CD4-positive, alpha-beta T cell treated with Interleukin-21 for 1 hour (primary cell): ENCODE measurements around the gene CYB561D1.

ENCODE experiments used
- DNase-seq: peaks from one replicate; pipeline ENCODE4 v3.0.0-alpha.2; 2020

CYB561D1 gene

DNA sequence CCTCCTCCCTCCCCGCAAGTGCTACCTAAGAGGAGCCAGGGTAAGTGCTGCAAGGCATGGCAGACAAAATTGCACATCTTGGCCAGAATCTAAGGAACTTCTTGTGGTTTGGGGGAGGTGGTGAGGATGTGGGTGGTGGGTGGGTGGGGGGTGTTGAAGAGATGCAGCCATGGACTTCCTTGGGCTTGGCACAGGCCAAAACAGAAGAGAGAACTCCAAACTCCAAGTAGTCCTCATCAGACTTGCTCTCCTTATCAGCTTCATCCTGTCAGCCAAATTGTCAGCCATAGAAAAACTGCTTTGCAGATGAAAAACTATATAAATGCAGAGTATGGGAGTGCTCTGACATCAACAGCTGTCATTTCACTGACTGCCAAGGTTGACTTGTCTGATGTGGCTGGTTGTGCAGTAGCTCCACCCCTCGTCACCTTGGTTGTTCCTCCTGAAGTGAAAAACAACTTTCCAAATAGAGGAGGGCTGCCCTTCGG lies 8.5 kb downstream of the CYB561D1 start:
- peak; percentile 80 for DNase-seq

GRCh38 chr1:109503935-109504334 lies 10.0 kb downstream of the CYB561D1 start:
- peak; percentile 29 for DNase-seq

DNA sequence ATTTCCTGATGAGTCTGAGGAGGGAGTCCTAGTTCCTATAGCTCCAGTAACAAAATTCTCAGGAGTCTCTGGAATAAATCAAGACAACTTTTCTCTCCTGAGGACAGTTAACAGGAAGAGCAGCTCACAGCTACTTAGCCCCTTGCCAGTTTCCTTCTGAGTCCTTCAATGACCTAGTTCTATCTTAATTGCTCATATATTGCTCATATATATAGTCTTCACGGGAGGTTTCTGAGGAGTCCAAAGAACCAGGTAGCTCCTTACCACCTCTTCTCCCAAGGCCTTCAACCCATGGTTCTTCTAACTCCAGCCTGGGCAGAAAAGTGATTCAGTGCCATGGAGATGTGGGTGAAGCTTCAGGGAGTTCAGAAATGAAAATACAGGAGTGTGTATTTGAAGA lies 11.1 kb downstream of the CYB561D1 start:
- DNase-seq = no peak

DNA sequence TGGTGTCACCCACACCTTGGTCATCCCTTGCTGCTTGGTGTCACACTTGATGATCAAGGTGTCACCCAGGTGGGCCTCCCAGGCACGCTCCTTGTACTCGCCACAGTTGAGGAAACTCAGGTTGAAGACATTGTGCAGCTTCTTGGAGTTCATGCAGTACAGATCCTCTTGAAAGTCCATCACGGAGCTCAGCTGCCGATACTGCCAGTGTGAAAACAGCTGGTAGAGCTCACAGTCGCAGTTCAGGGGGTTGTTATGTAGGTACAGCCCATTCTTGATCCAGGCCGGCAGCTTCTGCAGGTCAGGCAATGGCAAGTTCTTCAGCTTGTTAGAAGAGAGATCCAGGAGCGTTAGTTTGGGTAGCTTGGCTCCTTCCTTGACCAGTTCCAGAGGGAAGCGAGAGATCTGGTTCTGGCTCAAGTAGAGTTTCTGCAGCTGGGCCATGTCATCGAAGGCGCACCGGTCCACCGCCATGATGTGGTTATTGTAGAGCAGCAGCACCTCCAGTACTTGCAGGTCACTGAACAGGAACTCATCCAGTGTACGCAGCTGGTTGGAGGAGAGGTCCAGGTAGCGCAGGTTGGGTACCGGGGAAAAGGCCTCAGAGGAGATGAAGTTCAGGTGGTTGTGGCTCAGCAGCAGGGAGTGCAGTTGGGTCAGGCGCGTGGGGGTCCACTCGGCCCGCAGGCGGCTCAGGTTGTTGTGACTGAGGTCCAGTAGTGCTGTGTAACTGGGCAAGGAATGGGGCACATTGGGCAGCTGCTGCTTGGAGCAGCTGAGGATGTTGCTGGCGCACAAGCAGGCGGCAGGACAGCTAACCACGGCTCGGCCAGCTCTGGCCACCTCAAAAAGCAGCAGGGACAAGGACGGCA lies 14.3 kb downstream of the CYB561D1 start:
- DNase-seq = no peak

- DNase-seq = no peak
Observed at GRCh38 chr1:109508873-109509175, 14.9 kb downstream of the CYB561D1 start.

DNA sequence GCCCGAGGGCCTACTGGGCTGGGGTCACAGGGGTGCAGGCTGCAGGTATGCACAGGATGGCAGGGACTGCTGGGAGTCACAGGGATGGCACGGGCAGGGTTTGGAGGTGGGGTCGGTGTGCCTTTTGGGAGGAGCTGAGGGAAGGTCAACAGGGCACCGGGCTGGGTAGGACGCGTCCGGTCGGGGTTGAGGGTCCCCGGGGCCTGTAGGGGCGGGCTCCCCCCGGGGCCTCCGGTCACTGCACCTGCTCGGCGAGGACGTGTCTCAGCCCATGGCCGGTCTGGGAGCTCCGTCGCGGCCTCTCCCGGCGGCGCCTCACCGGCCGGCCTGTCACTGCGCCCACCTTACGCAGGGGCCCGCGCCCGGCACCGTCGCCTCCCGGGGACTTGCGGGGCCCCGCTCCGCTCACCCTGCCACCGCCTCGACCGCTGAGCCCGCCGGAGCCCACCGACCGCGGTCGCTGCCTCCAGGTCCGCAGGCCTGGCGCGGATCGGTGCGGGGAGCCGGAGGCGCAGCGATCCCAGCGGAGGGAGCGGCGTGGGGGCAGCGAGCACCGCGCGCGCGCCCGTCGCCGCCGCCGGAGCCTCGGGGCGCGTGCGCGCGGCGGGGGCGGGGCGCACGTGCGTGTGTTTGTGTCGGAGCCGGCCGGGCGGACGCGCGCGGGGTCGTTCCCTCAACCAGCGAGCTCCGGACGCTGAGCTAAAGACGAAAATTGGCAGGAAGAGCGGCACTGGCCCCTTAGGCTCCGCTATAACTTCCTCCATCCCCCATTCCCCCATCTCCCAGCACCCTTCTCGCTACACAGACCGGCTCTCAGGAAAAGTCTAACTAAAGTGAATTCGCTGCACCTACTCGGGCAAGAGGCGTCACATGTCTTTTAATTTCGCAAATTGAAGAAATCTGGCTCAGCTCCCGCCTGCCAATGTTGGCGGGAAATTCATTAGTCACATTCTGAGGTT lies 15.6 kb downstream of the CYB561D1 start, which contains the start of gene AMIGO1:
TSS of gene AMIGO1 (minus strand) at position 552 of the 959 bp plus-strand sequence. CDS start 815 bp downstream, outside the sequence.
- DNase-seq = peak; percentile 65

DNA sequence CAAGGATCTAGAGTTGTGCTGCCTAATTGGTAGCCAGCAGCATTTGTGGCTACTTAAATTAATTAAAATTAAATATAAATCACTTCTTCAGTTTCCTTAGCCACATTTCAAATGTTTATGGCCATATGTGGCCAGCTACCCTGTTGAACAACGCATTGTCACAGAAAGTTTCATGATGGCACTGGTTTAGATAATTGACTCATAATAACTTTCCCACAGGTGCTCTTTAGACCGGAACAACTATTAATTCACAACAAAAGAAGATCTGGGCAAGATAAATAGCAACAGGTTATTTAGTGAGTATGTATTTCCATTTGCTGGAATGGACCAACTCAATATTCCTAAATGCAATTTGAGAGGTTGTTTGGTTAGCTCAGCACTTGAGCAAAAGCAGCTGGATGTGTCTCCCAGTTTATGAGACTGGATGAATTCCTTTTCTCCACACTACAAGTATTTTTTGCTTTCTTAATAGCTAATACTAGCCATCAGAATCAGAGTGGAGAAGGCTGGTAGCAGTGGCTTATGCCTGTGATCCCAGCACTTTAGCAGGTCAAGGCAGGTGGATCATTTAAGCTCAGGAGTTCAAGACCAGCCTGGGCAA lies 19.3 kb downstream of the CYB561D1 start:
- DNase-seq = no peak

GRCh38 chr1:109514846-109515245 lies 21.0 kb downstream of the CYB561D1 start:
- no peak for DNase-seq

DNA sequence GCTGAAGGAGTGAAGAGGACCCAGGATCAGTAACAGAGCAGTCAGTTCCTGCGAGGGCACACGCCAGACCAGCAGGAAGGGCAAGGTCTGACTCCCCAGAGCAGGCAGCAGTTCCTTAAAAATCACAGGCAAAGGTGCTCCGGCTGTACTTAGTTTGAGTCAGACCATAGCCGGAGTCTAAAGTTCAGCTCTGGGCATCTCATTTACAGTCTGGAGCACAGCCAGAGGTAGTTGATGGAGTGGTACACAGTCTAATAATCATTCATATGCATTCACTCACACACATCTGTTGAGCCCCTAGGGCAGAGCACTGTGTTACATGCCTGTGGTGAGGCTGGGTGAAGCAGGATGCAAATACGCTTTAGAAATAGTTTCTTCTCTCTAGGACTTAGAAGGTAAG lies 23.0 kb downstream of the CYB561D1 start:
- no peak for DNase-seq

GRCh38 chr1:109517337-109517736 lies 23.4 kb downstream of the CYB561D1 start:
- DNase-seq = no peak

- DNase-seq = no peak
Observed at GRCh38 chr1:109521002-109521951, 27.4 kb downstream of the CYB561D1 start.

DNA sequence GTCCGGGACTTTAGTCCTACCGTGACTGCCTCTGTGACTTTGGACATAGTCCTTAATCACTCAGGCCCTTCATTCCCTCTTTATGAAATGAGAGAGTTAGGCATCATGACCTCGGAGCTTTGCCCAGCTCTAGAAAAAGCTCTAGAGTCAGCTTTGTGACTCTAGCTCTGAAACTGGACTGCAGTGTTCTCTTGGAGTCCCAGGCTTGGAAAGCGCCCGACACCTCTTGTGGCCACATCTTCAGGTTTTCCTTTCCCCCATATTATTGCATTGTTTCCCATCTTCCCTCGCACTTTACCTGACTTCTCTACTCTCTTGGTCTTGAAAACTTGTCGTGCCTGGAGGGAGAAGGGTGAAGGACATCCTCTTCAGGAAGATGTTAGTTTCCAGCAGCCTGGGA lies 28.1 kb downstream of the CYB561D1 start:
- no peak for DNase-seq

GRCh38 chr1:109523706-109524105 lies 29.8 kb downstream of the CYB561D1 start:
- no peak for DNase-seq

DNA sequence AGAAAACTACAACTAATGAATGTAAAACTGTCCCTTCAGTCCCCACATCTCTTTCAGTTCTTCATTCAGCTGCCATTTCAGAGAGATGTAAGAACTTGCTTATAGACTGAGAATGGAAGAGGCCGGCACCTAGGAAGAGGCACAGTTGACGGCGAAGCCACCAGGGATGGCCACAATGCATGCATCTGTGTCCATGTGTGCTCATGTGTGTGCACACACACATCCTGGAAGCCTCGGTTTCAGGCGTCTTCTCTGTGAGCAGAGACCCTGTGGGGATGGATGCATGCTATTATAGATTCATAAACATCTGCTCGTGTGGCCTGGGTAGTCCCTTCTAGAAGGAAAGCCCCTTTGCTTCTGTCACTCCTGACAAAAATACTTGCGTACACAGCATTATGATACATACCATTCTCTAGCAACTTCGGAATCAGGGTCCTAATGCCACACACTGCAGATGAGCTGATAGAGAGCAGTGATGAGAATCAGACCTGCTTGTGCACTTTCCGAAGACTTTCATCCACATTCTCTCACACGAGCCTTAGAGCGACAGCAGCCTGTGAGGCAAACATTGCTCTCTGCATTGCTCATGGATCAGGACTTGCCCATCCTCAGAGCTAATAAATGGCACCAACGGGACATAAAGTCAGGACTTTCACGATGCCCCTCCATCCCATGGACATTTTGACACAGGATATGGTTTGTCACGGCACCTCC lies 33.4 kb downstream of the CYB561D1 start:
- no peak for DNase-seq

DNA sequence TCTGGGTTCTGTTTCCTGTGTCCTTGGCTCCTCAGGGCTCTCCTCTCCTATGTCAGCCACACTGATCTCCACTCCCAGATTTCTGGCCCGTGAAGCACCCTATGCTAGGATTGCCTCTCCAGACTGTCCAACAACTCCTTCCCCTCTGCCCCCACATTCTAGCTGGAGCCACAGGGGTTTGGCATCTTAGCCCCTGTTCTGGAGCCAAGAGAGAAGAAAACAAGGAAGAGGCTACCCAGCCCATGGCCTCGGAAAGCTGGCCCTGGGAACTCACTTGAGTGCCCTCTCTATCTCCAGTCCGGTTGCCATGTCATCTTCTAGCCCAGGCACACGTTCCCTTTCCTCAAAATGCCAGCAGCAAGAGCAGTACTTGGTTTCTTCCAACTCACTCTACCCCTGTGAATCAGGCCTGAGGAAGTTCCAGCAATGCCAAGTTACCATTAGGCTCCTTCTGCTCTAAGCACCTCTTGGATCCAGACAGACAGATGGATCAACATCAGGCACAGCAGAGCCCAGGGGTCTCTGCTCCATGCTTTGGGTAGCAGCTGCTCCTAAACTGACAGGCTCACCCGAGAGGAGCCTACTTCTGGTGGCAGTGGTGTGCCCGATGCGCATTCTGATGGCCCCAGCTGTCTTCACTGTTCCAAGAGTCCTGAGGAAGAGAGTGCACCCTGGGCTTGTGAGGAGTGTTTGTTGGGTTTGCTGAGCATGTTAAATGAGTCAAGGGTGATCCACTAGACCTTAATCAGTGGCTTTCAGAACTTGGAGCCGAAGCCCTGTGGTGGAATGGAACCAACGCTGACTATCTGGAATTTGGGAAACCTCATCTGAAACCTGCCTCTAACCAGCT lies 34.2 kb downstream of the CYB561D1 start:
- DNase-seq = no peak

DNA sequence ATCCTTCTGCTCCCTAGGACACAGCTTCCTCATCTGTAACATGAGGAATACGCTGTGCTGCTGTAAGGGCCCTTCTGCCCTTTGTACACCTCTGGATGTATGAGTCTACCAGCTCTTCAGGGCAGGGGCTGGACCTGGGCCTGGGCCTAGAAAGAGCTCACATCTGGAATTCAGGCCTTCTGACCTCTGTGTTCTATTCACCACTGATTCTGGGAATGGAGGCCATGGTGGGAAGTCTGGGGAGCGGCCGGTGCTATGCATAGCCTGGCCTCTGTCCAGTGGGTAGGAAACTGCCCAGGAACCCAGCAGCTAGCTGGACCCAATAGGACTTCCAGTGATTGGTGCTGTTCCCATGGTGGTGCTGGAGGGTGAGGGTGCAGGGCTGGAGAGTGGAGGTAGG lies 34.8 kb downstream of the CYB561D1 start:
- no peak for DNase-seq

DNA sequence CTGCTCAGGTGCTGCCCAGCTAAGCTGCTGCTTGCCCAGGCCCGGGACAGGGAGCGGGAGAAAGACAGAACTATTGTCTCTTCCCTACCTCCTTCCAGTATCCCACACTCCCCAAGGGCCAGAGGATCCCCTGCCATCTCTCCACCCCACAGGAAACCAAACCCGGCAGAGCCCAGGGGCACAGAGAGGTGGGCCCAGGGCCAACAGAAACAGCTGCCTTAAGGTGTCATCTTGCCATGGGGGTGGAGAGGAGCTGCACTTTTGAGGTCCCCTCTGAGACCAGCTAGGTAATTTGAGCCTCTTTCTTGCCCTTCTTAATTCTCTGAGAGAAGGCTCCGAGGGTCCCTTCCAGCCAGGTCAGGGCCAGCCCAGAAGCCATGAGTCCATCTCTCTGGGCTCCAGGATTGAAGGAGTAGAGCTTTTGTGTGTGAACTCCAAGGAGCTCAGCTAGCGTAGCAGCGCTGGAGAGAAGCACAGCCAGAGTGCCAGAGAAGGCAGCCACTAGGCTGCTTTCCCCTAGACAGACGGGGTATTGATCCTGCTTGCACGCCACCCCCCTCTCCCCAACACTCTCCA lies 36.1 kb downstream of the CYB561D1 start:
- no peak for DNase-seq

GRCh38 chr1:109530457-109531087 lies 36.7 kb downstream of the CYB561D1 start:
- no peak for DNase-seq

- DNase-seq = no peak
Observed at GRCh38 chr1:109531380-109531779, 37.5 kb downstream of the CYB561D1 start.
